GM19351 (cell line): ENCODE measurements around the gene CACNA1D.

Source experiments
- ATAC-seq: cut with Tn5 transposase; IDR thresholded peaks from one replicate; pipeline ENCODE4 v1.9.1; 2021; ENCODE audit warnings: mild to moderate bottlenecking, moderate library complexity; ENCODE audit not compliant: unreplicated experiment

The CACNA1D gene

GRCh38 chr3:53863145-53863544 is 368.7 kb downstream of the CACNA1D start:
- ATAC-seq: no peak
